HS-27A (cell line): ENCODE data around the gene TRMT11.
"Not testable (repeated sequence)": the region's sequence is repeated elsewhere in the genome, so short reads cannot be mapped to it uniquely, and the experiment has no call there.

ENCODE experiments used
- DNase-seq: peaks from one replicate; pipeline ENCODE4 v3.0.0-alpha.2; 2012; ENCODE audit warnings: low read depth, missing footprints

The TRMT11 gene

DNA sequence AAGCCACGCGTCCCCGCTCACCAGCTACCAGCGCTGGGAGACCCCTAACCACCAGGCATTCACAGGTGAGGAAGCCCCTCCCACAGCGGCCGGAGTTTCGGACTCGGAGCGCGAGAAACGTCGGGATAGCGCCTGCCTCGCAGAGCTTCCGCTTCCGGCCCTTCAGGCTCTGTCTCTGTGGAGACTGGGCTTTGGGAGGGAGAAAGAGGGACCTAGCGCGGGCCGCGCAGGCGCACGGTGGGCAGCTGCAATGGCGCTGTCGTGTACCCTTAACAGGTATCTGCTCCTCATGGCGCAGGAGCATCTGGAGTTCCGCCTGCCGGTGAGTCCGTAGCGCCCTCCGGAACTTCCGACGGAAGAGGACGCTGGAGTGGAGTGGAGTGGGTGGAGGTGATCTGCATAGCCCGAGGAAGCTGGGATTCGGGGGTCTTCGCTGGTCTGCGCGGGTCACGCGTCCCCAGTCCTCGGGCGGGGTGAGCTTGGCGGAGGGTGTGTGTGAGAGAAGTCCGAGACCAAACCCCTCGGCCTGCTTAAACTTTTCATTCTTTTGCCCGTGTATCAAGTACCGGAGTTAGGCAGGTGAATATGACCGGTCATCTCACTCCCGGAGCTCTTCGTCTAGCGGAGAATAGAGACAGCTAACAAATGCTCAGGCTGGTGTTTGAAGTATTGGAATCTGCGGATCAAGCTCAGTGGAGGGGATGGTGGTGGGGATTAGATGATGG, at the start of gene TRMT11:
TRMT11 (plus strand) TSS at position 240 of the 725 bp plus-strand sequence; CDS start at position 251, 11 bp downstream.
- peak; percentile 76 for DNase-seq

DNA sequence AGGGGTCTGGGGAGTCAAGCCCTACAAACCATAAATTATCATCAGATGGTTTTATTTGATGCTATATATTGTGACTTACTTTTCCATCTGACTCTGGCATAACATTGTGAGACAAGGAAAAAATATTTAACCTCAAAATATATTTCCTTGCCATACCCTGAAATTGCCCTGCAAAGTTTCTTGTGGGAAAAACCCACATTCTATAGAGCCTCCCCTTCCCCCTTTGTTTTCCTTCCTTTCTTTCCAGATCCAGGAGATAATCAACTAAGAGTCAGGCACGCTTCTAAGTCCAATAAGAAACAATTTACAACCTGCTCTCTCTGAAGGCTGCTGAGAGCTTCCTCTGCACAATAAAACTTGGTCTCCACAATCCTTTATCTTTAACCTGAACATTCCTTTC, 47.3 kb upstream of the TRMT11 start:
- DNase-seq = no peak

DNA sequence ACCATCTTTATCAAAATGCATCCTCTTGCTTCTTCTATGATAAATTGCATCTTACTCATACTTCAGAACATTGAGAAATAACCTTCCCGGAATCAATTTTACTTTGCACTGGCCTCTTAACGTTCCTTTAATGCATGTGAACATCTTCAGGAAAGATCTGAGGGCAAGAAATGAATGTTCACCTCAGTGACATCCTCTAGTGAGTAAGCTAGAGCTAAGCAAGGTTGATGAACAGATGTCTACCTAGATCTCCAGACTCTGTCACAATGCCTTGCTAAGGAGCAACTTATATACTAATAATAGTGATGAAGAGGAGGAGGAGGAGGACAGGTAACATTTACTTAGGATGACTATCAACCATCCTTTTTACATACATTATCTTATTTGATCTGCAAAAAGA, 46.5 kb upstream of the TRMT11 start:
- no peak for DNase-seq

DNA sequence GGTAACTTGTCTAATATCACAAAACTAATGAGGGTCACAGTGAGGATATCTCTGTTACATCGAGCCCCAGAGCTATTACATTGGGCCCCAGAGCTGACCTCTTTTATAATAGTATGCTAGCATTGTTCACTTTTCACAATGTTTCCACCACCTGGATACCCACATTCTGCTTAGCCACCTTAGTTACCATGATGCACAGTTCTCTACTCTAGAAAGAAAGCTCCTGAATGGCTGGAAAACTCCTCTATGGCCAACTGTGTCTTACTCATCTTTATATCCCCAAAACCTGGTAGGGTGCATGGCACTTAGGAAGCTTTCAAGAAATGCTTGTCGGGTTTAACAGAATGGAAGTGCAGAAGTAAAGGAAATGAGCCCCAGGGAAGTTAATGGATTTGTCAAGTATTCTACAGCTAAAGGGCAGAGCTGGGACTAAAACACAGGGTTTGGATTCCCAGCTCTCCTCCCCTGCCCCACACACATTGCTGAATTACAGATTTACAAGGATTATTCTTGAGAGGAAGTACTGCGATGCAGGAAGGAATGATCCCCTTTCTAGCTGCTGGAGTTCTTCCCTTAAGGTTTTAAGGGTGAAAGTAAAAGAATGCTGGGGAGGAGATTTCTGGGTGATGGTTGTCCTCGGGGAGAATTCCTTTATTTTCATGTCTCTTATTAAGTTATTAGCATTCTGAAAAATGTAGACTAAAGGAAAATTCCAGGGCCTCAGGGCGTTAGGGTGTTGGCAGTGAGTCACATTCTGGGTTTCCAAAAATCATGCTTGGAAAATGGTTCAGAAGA, 45.9 kb upstream of the TRMT11 start:
- DNase-seq = no peak

DNA sequence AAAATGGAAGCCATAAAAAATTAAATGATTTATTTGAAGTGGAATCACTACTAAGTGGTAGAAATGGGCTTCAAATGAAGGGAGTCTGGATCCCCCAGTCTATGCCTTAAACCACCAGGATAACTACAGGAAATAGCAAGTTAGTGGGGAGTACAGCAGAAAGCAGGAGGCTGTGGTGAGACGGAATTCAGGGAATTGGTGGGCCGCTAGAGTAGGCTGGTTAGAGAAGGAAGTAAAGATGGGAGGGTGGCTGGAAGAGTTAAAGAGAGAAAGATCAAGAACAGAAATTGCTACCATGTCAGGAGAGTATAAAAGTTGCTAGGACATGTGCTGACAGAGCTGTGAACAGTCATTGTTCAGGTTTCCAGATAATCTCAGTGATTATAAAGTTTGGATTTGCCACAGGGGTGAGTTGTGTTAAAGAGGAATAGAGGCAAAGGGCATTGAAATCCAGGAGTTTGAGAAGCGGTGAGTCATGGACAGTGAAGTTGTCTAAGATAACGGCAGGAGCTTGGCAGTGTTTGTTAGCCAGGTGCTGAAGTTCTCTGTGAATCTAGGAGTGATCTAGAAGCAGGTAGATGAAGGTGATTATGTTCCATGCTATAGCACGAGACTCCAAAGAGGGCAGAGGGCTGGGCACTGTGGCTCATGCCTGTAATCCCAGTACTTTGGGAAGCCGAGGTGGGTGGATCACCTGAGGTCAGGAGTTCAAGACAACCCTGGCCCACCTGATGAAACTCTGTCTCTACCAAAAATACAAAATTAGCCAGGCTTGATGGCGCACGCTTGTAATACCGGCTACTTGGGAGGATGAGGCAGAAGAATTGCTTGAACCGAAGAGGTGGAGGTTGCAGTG, 43.4 kb upstream of the TRMT11 start:
- DNase-seq = no peak

DNA sequence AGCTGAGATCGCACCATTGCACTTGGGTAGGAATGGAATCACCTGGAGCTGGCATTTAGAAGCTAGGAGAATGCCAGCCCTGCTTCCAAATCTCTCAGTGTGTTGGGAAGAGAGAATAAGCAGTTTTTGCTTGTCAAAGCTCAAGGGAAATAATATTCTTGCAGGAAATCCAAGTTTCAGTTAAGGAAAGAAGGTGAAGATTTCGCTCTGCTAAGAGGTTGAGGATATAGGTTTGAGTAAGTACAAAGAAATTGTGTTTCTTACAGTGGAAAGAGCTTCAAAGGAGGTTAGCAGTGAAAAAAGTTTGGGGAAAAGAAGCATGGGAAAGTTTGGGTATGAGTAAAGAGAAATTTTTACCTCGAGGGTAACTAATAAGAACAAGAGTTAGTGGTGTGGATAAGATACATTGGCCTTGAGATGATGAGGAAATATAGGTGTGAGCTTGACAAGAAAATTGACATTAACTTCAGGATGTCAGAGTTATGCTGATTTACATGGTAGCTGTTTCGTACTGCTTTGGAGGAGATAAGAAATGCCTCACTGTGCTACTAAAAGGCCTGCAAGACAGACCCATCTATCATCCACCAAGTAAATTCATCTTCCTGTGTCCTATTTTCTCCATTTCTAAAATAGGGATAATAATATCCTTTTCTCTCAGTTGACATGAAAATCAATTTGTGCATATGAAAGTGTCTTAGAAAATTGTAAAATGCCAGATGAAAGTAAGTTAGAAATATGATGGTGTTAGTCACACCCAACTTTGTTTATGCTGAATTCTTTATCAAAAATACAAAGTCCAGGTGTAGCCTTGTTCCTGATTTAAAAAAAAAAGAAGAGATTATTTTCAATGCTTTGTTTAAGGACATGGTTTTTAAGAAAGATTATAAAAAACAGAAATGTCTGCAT, 42.6 kb upstream of the TRMT11 start:
- no peak for DNase-seq

DNA sequence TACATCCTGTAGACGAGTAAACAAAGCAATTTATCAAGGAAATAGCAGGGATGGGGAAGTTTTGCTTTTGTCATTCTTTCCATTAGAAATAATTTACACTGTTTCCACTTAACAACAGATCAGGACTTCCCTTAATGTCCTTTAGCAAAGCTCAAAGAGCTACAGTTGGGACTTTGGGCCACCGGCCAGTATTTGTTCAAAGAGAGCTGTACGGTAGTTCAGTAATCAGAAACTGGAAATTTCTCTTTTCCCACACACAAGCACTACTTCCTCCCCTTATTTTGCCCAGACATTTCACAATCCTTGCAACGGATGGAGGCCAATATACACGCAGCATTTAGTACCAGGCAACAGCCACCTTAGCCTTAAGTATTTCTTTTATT, 41.9 kb upstream of the TRMT11 start:
- DNase-seq = no peak

DNA sequence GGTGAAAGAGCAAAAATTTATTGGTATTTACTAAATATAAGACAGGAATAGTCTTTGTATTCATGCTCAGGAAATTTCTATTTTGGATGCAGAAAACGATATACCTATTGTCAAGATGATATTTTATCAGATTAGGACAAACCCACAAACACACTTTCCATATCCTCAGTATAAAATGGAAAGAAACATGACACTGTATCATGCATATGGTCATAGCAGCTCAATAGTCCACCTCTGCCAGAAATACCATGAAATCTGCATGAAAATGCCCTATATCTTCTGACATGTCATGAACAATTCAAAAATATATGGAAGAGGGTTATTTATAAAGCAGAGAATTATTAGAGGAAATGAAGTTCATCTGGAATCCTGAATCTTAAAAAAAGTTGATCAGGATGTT, 41.4 kb upstream of the TRMT11 start:
- no peak for DNase-seq

DNA sequence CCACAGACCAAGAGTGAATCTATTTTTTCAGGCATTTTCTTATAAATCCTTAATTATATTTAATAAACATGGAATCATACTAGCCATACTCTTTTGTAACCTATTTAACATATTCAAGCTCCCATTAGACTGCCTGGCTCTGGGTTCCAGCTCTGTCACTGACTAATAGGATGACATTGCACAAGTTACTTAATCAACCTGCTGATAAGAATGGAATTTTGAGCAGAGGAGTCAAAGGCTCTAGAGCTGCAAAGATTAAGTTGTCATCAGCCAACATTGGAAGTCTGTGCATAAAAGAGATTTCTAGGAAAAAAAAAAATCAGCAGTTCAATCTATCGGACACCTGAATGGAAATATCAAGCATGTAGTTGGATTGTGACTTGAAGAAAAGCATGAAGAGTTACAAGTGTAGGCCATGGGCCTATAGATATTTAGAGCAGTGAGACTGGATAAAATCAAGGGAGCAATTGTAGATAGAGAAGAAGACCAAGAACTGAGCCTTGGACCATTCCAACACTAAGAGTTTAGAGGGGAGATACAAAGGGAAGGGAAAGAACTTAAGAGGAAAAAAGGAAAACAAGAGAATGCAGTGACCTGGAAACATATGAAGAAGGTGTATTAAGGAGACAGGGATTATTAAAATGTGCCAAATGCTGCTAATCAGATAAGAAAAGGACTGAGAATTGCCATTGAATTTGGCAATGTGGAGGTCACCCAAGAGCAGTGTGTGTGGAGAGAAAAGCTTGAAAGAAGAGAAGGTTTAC, 40.8 kb upstream of the TRMT11 start:
- no peak for DNase-seq

DNA sequence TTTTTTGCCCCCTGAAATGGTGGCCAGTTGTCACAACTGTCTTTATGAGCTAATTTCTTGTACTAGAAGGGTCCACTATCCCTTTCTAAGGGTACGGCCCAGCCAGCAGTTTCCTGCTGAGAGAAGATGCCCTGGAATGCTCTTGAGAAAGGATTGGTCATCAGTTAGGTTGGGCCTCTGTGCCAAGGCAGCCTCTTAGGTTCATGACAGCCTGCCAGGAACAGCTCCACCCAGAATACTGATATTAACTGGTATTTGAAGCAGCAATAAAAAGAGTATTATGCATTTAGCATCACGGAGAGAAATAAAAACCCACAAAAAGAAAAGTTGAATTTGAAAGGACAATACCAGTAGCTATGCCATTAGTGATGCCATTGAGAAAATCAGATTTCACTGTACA, 38.7 kb upstream of the TRMT11 start:
- DNase-seq = no peak

DNA sequence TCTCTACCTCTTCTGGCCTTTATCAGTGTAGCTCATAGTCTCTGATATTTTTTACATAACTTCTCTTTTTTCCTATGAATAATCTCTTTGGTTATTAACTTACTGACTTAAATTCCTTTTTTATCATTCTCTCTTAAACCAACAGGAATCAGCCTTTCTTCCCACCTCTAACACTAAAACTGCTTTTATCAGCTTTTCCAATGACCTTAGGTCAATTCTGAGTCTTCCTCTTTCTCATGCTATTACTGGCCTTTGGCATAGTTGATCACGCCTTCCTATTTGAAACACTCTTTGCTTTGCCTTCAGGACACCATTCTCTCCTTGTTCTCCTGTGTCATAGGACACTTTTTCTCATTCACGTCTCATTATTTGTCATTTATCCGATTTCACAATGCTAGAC, 37.9 kb upstream of the TRMT11 start:
- no peak for DNase-seq

DNA sequence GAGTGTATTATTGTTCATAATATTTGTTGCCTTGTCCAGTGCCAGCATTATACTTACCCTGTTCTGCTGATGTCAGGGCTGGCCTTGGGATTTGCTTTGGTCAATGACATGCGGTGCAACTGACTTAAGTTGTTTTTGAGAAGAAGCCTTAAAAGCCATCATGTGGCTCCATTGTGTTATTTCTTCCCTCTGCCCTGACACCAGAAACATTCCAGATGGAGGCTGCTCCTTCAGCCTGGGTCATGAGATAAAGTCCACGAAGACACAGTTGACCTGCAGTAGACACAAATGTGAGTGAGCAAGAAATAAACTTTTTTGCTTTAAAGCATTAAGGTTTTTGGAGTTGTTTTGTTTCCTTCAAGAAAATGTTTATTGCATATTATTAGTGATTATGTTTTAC, 37.3 kb upstream of the TRMT11 start:
- DNase-seq = no peak

DNA sequence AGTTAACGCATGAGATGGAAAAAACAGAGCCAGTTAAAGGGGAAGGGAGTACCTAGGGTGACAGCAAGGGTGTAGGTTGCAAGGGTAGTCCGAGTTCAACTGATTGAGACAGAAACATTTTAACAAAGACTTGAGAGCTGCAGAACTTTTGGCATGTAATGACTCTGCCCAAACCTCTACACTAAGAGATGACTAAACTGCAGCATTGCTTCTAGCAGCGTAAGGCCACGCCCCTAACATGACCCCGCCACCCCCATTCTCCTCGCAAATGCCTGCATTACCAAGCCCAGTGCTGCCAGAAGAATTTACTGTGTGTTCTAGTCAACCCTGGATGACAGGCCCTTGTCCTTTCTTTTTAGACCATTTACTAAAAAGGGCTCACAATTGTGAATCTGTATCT, 36.0 kb upstream of the TRMT11 start:
- no peak for DNase-seq

DNA sequence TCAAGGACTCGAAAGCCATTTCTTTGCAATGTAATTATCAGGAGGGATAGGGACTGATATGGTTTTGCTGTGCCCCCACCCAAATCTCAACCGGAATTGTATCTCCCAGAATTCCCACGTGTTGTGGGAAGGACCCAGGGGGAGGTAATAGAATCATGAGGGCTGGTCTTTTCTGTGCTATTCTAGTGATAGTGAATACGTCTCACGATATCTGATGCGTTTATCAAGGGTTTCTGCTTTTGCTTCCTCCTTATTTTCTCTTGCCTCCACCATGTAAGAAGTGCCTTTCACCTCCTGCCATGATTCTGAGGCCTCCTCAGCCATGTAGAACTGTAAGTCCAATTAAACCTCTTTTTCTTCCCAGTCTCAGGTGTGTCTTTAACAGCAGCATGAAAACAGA, 35.6 kb upstream of the TRMT11 start:
- not testable (repeated sequence) for DNase-seq

DNA sequence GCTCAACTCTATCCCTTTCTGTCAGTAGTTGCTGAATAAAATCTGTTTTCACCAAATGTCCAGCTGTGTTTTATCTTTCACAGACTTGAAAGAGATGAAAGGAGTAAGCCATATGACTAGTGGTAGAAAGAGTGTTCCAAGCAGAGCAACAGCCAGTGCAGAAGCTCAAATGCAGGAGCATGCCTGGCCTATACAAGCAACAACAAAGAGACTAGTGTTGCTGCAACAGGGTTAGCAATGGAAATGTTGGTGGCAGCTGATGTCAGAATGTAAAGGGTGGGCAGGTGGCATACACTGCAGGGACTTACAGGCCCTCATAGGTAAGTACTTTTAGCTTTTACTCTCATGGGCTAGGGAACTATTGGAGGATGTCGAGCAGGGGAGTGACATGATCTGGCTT, 35.0 kb upstream of the TRMT11 start:
- DNase-seq = no peak

DNA sequence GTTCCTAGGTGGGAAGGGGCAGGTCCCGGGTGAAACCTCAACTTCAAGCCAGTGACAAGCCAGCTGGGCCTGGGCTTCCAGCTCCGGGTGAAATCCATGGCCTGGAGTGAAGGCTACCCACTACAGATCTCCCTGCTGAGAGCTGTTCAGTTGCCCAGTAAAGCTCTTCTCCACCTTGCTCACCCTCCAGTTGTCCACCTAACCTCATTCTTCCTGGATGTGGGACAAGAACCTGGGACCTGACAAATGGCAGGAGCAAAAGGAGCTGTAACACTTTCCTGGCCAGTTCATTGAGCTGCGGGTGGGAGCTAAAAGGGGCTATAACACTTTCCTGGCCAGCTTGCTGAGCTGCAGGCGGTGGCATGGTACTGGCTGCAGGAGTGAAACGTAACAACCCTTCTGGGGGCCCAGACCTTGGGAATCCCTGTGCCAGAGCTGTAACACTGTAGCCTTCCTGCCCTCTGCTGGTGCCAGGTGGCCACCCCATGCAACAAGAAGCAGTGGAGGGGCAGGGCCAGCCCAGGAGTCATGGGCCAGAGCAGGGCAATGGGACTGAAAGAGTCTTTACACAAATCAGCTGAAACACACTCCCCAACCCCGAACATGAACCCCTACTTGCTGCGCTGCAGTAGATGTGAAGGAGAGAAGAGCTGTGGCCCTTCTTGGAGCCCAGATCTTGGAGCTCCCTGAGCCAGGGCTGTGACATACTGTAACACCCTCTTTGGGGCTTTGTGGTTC, 33.4 kb upstream of the TRMT11 start:
- no peak for DNase-seq

DNA sequence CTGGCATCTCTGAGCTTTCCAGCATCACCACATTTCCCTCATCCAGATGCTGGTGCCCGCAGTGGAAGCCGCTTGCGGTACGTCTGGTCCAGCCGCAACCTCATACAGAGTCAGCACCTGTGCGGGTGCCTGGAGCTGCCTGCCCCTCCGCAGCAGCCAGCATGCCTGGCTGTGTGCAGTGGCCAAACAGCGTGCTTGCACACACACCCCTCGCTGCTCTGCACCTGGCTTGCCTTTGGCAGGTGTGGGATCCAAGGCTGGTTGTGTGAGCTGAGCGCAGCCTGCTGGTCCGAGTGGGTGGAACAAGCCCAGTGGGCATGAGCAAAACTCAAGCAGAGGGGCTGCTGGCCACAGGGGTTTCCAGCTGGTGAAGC, 32.9 kb upstream of the TRMT11 start:
- DNase-seq = no peak

DNA sequence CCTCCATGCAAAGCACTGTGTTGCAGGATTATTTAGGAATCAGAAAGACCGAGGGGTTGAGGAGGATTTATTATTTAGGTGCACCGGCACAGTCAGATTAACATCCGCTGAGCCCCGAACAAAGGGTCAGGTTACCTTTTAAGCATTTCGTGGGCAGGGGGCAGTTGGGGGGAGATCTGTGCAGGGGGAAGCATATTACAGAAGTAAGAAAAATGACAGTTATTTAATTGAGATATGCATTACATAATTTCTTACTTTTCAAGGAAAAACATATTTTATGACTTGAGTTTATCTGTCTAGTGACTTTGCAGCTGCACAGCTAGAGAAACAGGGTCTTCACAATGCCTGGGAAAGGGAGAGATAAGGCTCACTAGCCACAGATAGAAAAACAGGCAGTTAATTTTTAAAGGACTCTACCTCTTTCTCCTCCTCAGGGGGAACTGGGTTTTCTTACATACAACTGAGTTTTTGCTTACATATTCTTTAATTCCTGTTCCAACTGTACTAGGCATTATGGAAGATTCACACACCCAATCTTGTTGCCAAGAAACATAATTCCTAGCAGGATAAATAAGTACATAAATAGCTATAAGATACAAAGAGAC, 31.5 kb upstream of the TRMT11 start:
- DNase-seq = no peak

DNA sequence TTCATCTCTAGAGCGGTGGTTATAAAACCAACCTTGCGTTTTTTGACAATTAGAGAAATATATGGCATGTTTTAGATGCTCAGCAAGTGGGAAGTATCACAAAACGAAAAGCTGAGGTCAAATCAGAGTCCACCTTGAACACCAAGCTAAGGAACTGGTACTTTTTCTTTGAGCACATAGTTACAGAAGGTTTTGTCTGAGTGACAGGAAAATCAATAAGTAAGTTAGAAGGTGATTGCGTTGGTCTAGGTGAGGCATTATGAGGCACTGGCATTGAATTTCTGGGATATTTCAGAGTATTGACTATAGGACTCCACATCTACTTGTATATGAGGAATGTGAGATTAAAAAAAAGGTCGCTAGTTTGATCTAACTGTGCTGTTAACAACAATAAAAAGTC, 30.4 kb upstream of the TRMT11 start:
- no peak for DNase-seq
